Choroid plexus epithelial cell (primary cell): ENCODE measurements around the gene TP53RK.

Source experiments
- DNase-seq: peaks from one replicate; pipeline ENCODE4 v3.0.0-alpha.2; 2010; ENCODE audit warnings: low read depth
- H3K4me3 ChIP-seq: 2 replicates; pipeline ENCODE4 v1.5.1; 2011; ENCODE audit warnings: low read depth, mild to moderate bottlenecking, control low read depth, low read length, moderate library complexity
- TF ChIP-seq, protein P1 (sequence below): conservative IDR thresholded peaks from 2 replicates; pipeline ENCODE4 v1.5.1; 2011; ENCODE audit warnings: low read depth, mild to moderate bottlenecking, control low read depth, inconsistent platforms, low read length, moderate library complexity

Gene TP53RK

DNA sequence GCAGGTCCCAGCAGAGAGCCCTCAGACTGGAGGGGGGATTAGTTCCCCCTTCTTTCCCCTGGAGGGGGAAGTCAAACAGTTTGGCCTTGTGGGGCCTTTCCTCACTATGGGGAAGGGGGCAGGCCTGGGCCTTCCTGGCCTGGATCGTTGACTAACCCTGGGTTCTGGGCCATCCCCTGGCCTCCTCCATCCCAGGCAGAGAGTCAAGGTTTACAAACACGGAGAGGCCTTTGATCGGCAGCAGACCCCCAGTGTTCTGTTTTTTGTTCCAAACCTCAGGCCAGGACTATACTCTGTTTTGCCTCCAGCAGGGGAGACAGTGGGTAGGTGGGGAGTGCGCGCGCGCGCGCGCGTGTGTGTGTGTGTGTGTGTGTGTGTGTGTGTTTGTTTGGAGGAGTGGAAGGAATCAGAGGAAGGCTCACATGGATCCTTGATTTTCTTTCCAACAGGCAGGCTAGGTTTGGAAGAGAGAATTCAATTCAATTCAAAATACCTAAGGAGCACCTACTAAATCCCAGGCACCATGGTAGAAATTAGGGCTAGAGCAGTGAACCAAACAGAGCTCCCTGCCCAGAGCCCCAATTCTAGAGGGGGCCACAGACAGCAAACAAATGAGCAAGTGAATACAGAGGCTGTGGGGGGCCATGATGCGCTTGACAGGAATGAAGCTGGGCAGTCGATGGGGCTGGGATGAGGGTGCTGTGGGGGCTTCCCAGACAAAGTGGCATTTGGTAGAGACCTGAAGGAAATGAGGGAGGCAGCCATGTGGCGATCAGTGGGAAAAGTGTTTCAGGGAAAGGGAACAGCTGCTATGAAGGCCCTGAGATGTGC lies 14.8 kb downstream of the TP53RK start:
- DNase-seq = peak; percentile 25
- TF ChIP-seq, protein P1, sequence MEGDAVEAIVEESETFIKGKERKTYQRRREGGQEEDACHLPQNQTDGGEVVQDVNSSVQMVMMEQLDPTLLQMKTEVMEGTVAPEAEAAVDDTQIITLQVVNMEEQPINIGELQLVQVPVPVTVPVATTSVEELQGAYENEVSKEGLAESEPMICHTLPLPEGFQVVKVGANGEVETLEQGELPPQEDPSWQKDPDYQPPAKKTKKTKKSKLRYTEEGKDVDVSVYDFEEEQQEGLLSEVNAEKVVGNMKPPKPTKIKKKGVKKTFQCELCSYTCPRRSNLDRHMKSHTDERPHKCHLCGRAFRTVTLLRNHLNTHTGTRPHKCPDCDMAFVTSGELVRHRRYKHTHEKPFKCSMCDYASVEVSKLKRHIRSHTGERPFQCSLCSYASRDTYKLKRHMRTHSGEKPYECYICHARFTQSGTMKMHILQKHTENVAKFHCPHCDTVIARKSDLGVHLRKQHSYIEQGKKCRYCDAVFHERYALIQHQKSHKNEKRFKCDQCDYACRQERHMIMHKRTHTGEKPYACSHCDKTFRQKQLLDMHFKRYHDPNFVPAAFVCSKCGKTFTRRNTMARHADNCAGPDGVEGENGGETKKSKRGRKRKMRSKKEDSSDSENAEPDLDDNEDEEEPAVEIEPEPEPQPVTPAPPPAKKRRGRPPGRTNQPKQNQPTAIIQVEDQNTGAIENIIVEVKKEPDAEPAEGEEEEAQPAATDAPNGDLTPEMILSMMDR = no peak
- H3K4me3 ChIP-seq = no peak overlapping the region

DNA sequence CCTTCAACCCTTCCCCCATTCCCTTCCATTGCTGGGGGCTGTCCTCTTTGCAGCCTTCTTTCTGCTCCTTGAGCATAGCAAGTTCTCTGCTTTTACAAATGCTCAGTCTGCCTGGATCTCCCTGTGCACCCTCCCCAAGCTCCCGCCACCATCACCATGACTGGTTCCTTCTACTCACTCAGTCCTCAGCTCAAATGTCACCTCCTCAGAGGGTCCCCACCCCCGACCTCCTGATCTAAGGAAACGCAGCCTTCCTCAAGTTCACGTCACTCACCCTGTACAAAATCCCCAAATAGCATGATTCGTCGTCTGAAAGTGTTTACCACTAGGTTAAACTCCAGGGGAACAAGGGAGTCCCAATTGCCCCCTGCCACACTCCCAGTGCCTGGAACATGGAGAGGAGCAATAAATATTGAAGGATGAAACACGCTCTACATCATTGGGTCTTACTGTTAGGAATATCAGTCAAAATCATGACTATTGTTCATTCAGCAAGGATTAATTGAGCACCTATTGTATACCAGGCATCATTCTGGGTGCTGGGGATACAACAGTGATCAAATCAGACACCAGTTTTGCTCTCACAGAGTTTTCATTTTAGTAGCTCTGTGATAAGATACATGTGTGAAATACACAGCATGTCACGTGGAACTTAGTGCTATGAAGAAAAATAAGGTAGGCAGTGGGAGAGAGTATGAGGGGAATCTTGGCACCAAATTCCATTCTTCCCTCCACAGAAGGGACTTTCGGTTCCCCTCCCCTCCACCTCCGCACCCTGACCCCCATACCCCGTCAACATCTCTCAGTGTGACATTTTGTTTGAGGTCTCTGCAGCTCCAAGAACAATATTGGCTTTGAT lies 15.6 kb downstream of the TP53RK start:
- no peak for DNase-seq
- TF ChIP-seq, protein P1 = no peak
- no peak overlapping the region for H3K4me3 ChIP-seq

DNA sequence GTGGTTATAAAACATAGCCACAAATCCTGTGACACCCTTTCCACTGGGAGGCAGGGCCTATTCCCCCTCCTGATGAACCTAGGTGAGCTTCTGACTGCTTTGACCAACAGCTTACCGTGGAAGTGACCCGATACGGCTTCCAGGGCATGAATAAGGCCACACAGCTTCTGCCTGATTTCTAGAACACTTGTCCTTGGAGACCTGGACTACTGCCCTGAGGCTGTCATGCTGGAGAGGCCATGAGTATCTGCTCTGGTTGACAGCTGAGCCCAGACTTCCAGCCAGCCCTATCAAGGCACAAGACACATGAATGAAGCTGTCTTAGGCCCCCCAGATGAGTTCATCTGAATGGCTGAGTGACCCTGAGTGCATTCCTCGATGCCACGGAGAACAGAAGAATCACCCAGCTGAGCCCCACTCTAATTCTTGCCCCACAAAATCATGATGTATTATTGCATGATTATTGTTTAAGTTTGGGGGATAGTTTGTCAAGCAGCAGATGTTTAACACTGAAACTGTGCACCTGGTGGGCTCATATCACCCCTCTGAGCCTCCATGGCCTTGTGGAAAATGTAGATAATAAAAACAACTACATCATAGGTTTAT lies 16.6 kb downstream of the TP53RK start:
- TF ChIP-seq, protein P1 = no peak
- H3K4me3 ChIP-seq = no peak overlapping the region
- no peak for DNase-seq

DNA sequence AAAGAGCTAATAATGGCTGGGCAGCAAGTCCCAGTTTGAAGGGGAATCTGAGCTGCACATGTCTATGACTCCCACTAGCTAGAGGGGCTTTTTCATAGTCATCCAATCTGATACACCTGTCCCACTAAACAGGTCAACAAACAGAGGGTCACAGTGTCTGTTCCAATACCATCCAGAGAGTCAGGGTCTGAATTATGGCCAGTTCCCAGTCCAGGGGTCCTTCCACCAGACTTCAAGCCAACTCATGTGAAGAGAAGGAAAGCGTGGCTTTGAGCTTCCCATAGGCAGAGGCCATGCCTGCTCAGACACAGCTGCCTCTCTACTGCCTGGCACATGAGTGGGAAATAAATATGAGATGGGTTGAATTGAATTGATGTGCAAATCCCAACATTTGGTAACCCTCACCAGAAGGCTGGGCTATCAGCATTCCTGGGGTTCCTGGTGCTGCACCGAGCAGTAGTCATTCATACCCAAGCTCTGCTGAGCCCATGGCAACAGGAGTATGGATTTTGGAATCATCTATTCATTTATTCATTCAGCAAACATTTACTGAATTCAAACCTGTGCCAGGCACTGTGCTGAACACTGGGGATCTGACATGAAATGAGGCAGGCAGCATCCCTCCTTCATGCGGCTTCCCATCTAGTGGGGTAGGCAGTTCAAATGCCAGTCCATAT lies 17.2 kb downstream of the TP53RK start:
- TF ChIP-seq, protein P1 = no peak
- no peak for DNase-seq
- no peak overlapping the region for H3K4me3 ChIP-seq

DNA sequence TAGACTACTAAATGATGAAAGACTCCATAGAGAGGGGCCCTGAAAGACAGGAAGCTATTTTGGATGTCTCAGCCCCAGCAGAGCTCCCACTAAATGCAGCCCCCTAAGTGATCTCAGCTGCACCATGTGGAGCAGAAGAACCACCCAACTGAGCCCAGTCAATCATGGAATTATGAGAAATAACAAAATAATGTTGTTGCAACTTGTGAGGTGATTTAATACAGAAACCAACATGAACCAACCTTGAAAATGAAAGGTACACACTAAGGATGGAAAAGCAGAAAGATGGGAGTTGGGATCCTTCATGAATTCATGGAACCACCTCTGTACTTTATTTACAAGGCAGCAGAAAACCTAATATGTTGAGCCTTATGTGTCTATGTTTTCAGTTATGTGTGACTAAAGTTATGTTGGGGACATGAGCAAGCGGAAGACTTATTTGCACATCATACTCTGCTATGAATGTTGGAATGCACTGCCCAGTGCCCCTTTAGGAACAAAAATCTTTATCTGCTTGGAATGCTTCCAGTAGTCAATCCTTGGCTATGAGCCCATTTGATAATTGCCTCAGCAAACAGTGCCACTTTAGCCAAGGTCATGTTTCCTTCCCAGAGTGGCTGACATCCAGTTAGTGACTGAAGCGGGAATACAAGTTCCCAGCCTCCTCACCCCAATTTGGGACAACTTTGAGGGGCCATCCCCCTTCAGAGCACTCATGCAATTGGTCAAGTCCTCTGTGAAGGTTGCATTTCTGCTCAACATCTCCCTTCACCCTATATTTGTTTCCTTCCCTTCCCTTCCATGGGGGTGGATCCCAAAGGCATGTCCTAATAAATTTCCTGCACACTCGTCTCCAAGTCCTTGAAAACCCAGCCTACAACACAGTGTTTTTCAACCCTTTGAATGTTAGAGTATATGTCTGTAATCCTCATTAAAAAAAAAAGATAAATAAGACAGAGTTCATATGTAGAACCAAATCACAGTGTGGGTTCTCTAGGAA lies 18.4 kb downstream of the TP53RK start:
- H3K4me3 ChIP-seq = no peak overlapping the region
- TF ChIP-seq, protein P1 = no peak
- no peak for DNase-seq

DNA sequence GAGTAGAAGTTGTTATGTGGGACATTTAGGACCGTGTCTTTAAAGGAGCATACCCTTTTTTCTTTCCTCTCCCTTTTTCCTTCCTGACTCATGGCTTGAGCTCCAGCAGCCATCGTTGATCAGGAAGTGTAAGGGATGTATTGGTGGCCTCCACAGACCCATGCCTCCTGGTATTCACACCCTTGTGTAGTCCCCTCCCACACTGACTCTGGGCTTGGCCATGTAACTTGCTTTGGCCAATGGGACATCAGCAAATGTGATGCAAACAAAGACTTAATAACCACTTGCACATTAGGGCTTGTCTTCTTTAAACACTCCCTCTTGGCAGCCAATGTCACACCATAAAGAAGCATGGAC lies 19.0 kb downstream of the TP53RK start:
- TF ChIP-seq, protein P1 = no peak
- no peak overlapping the region for H3K4me3 ChIP-seq
- DNase-seq = no peak
